ENCODE results near the gene ALDH3B2. TPM values are rescaled to one million over a fixed set of nuclear protein-coding genes. Genes with fewer than 3 reads are reported as not detected.

Gene ALDH3B2
- total and polyA plus RNA-seq, 2 of the 8 experiments (the other 6 are each of a cell fraction or from before 2014, with no cell fraction given): not detected

GRCh38 chr11:67631853-67632174, 42.6 kb downstream of the ALDH3B2 start:
- no peaks in the 10 kb centered on the region for H3K9me3 ChIP-seq (ENCODE audit: insufficient read depth in 2 of 2, low read depth in 1 of 2, low read length in 1 of 2)
- H3K23me2 ChIP-seq (ENCODE audit: low read depth, low read length): peaks cover 2% of the 10 kb centered on the region; the same call in 1 of the 2 replicates
- no peaks in the 10 kb centered on the region for H3K79me2 ChIP-seq (ENCODE audit: control insufficient read depth in 1 of 2, insufficient read depth in 2 of 2, low read length in 2 of 2)
- 0 out of 2 replicates have a peak overlapping the region, but pooled peaks have one; percentile 42 for H2BK12ac ChIP-seq (ENCODE audit: low read depth, low read length)
- H3K23ac ChIP-seq (ENCODE audit: insufficient read length): no peak overlapping the region
- no peak overlapping the region for H3K4me3 ChIP-seq (ENCODE audit: extremely low read depth in 1 of 4, insufficient read depth in 2 of 4, low read depth in 3 of 4, low read length in 4 of 4)
- CTCF ChIA-PET (ENCODE audit: partially characterized antibody): interaction anchor here (1.0 to 10.1 kb wide), 13 partner anchors 9 to 160 kb away, joined by 3 to 117 read pairs (median 6); partner anchors contain the start of genes ACY3 and TBX10
- H4K8ac ChIP-seq (ENCODE audit: extremely low read depth, insufficient read depth, low read length): no peak overlapping the region
- H2BK120ac ChIP-seq (replicated peaks; ENCODE audit: low read depth, low read length): no peak overlapping the region
- no peak overlapping the region for H3K27ac ChIP-seq (ENCODE audit: low read depth, low read length)
- TF ChIP-seq POLR2AphosphoS5 (IDR thresholded peaks at IDR 0.05; ENCODE audit: low read depth, low read length): peak; percentile 76; the same call in 1 of the 2 replicates
- no peak for TF ChIP-seq RAD21 (IDR thresholded peaks at IDR 0.05 in 1 of 2, conservative IDR thresholded peaks at IDR 0.05 in 1 of 2; ENCODE audit: low read depth in 2 of 2, low read length in 2 of 2)
- no peak overlapping the region for H4K5ac ChIP-seq (ENCODE audit: insufficient read length, low read depth, low read length)
- H4K91ac ChIP-seq (replicated peaks; ENCODE audit: insufficient read length, low read length): no peak overlapping the region
- H3K9ac ChIP-seq (replicated peaks in 1 of 4; ENCODE audit: extremely low read depth in 1 of 4, low read depth in 3 of 4, low read length in 3 of 4): no peak overlapping the region
- H3K4me2 ChIP-seq (ENCODE audit: insufficient read depth in 1 of 2, low read depth in 2 of 2, low read length in 2 of 2): peak overlapping the region in 1 of 2 experiments; percentile 37; a peak in 1 of 4 replicates
- no peaks in the 10 kb centered on the region for H3K79me1 ChIP-seq (ENCODE audit: low read depth, low read length)
- no peaks in the 10 kb centered on the region; a peak in 1 of 7 replicates for H3K27me3 ChIP-seq (replicated peaks in 1 of 4; ENCODE audit: control insufficient read depth in 3 of 4, extremely low read depth in 1 of 4, insufficient read depth in 3 of 4, low read length in 3 of 4)
- 0 out of 2 replicates have a peak overlapping the region, but pooled peaks have one; percentile 46 for H2BK15ac ChIP-seq (ENCODE audit: low read length)
- DNase-seq (ENCODE audit: low read depth in 1 of 2, low spot score in 2 of 2) (no peak), FAIRE-seq (no peak)
- no peaks in the 10 kb centered on the region for H4K20me1 ChIP-seq (replicated peaks in 1 of 2; ENCODE audit: control insufficient read depth in 1 of 2, insufficient read depth in 2 of 2, low read length in 2 of 2)
- no peak overlapping the region for H3K4ac ChIP-seq (replicated peaks; ENCODE audit: insufficient read length, low read depth, low read length)
- H3K14ac ChIP-seq (ENCODE audit: insufficient read length): no peak overlapping the region
- H3K56ac ChIP-seq (replicated peaks; ENCODE audit: insufficient read length, low read depth, low read length): no peak overlapping the region
- no peak overlapping the region for H2AK5ac ChIP-seq (ENCODE audit: low read depth, low read length)
- H3K36me3 ChIP-seq (ENCODE audit: control insufficient read depth in 2 of 4, insufficient read depth in 4 of 4, low read length in 3 of 4): no peaks in the 10 kb centered on the region; a peak in 1 of 8 replicates
- no peak overlapping the region for H2AFZ ChIP-seq (ENCODE audit: low read length)
- no peak overlapping the region for H2BK5ac ChIP-seq (ENCODE audit: low read depth, low read length)
- no peak overlapping the region; the same call in 1 of the 2 replicates for H3K18ac ChIP-seq (ENCODE audit: extremely low read depth, low read length)
- no peak overlapping the region for H2BK20ac ChIP-seq (ENCODE audit: low read length)
- 82% methylated on average over 2 of the region's 2 CpGs; no CpG with 5 or more reads in 1 of the 2 experiments for WGBS, 2 experiments (ENCODE audit: extremely low coverage in 1 of 2, insufficient coverage in 1 of 2, insufficient read length in 1 of 2, insufficient replicate concordance in 2 of 2, low coverage in 1 of 2, low lambda C conversion rate in 2 of 2, missing lambda C conversion rate in 1 of 2)
- peaks cover 0 to 29% (median 18%) of the 10 kb centered on the region in 4 experiments; a peak in 6 of 7 replicates for H3K4me1 ChIP-seq (replicated peaks in 1 of 4; ENCODE audit: control insufficient read depth in 3 of 4, insufficient read depth in 4 of 4, low read length in 3 of 4)
- POLR2A ChIA-PET (ENCODE audit: partially characterized antibody): interaction anchor here (0.8 to 11.7 kb wide), 4 partner anchors 15 to 55 kb away, joined by 3 to 194 read pairs (median 4); no protein-coding TSS in a partner anchor

Measured in H1 (cell line).